GM12878 (cell line): ENCODE measurements around the gene SVIL. TPM values are rescaled to one million over a fixed set of nuclear protein-coding genes. Genes with fewer than 3 reads are reported as not detected.

Experiments
- ATAC-seq: fragments of 200-7000 bp; cut with Tn5 transposase; 3 replicates; pipeline ENCODE4 v1.9.1; 2020; ENCODE audit warnings: mild to moderate bottlenecking, moderate library complexity
- BruUV-seq: library from RNA; stranded (reverse); fragments of 400-500 nt; replicated peaks from 2 replicates; lab custom pipeline; 2021; lab: Mats Ljungman, UMichigan
- CTCF ChIA-PET: fragments of 300-600 bp; sonication (Branson Sonifier 250); formaldehyde crosslinking; extraction: SDS; loops from one replicate; lab custom pipeline; 2021; ENCODE audit warnings: inconsistent platforms; lab: Yijun Ruan, JAX
- POLR2A ChIA-PET: fragments of 350-600 bp; formaldehyde crosslinking; extraction: SDS; loops from one replicate; lab custom pipeline; 2021; ENCODE audit warnings: inconsistent platforms; lab: Charles Lee
- RAD21 ChIA-PET: fragments of 300-600 bp; sonication (Branson Sonifier 250); formaldehyde crosslinking; loops from one replicate; lab custom pipeline; 2023; ENCODE audit warnings: antibody characterized with exemption; ENCODE audit not compliant: unreplicated experiment; lab: Charles Lee
- SMC1A ChIA-PET: fragments of 300-600 bp; sonication (Branson Sonifier 250); formaldehyde crosslinking; loops from one replicate; lab custom pipeline; 2023; ENCODE audit not compliant: unreplicated experiment, uncharacterized antibody; lab: Charles Lee
- DNase-seq: peaks from one replicate; pipeline ENCODE4 v3.0.0-alpha.2; 2011; ENCODE audit warnings: low read depth, low spot score
- FAIRE-seq: peaks from 3 replicates; lab custom pipeline; 2011; peaks lifted over from hg19 to GRCh38; lab: Jason Lieb, UNC
- H2AFZ ChIP-seq: 2 replicates; pipeline ENCODE4 v1.6.0; 2011; ENCODE audit warnings: low read depth, low read length, control low read depth; ENCODE audit not compliant: control insufficient read depth
- H3K27ac ChIP-seq: 2 replicates; pipeline ENCODE4 v1.5.1; 2011; ENCODE audit warnings: control low read depth; ENCODE audit not compliant: control insufficient read depth, insufficient read depth
- H3K27me3 ChIP-seq, 2 experiments: replicated peaks in 1 of 2; 2 replicates each; pipeline versions ENCODE4 v1.6.0 to v1.6.1; 2011; ENCODE audit warnings: low read length in 1 of 2; ENCODE audit not compliant: control insufficient read depth in 2 of 2, insufficient read depth in 2 of 2
- H3K36me3 ChIP-seq, 2 experiments: 2 replicates each; pipeline ENCODE4 v1.5.1; 2011; ENCODE audit warnings: low read length in 1 of 2; ENCODE audit not compliant: control insufficient read depth in 2 of 2, insufficient read depth in 2 of 2
- H3K4me1 ChIP-seq: 2 replicates; pipeline ENCODE4 v1.6.1; 2011; ENCODE audit warnings: mild to moderate bottlenecking, low read length, moderate library complexity, mixed read lengths; ENCODE audit not compliant: control insufficient read depth, insufficient read depth
- H3K4me2 ChIP-seq: 2 replicates; pipeline ENCODE4 v1.6.0; 2011; ENCODE audit warnings: control low read depth; ENCODE audit not compliant: control insufficient read depth, insufficient read depth
- H3K4me3 ChIP-seq: fragments of 200-600 bp; sonication (generic); 2 replicates; pipeline ENCODE4 v1.5.1; 2016
- H3K79me2 ChIP-seq: 2 replicates; pipeline ENCODE4 v1.6.0; 2011; ENCODE audit warnings: low read length; ENCODE audit not compliant: control insufficient read depth, insufficient read depth
- H3K9ac ChIP-seq: 2 replicates; pipeline ENCODE4 v1.8.0; 2011; ENCODE audit warnings: low read length, control low read depth, mixed read lengths; ENCODE audit not compliant: control insufficient read depth, insufficient read depth
- H3K9me3 ChIP-seq: replicated peaks from 3 replicates; pipeline ENCODE4 v1.5.1; 2011; ENCODE audit warnings: mild to moderate bottlenecking, low read length; ENCODE audit not compliant: control insufficient read depth, insufficient read depth
- H4K20me1 ChIP-seq: 2 replicates; pipeline ENCODE4 v1.6.0; 2011; ENCODE audit not compliant: control insufficient read depth, insufficient read depth
- BHLHE40 ChIP-seq, 2 experiments: fragments of 450-650 bp in 1 of 2; IDR thresholded peaks; 2 replicates each; pipeline ENCODE4 v1.6.1; 2011 to 2017; ENCODE audit warnings: low read depth in 2 of 2, borderline replicate concordance in 1 of 2, improper control_type of control experiment in 1 of 2, low read length in 1 of 2, mild to moderate bottlenecking in 1 of 2
- ETV6 ChIP-seq, 2 experiments: fragments of 450-650 bp in 1 of 2; IDR thresholded peaks in 1 of 2; conservative IDR thresholded peaks in 1 of 2; 2 replicates each; pipeline ENCODE4 v1.6.1; 2014; ENCODE audit warnings: antibody characterized with exemption in 1 of 2, borderline replicate concordance in 1 of 2, low read depth in 1 of 2, mild to moderate bottlenecking in 1 of 2, moderate library complexity in 1 of 2
- EZH2 ChIP-seq: IDR thresholded peaks from 2 replicates; pipeline ENCODE4 v1.6.1; 2012; ENCODE audit warnings: low read depth, mild to moderate bottlenecking, control low read depth, inconsistent platforms, low read length, borderline replicate concordance; ENCODE audit not compliant: control insufficient read depth
- GABPA ChIP-seq: IDR thresholded peaks from 2 replicates; pipeline ENCODE4 v1.6.1; 2014; ENCODE audit warnings: antibody characterized with exemption, low read depth, mild to moderate bottlenecking, inconsistent platforms
- JUND ChIP-seq: IDR thresholded peaks from 2 replicates; pipeline ENCODE4 v1.6.1; 2012; ENCODE audit warnings: low read depth, mild to moderate bottlenecking, low read length, improper control_type of control experiment, moderate library complexity
- MTA2 ChIP-seq: fragments of 450-650 bp; IDR thresholded peaks from 2 replicates; pipeline ENCODE4 v1.6.1; 2016; ENCODE audit warnings: low read depth, mild to moderate bottlenecking, moderate library complexity
- NBN ChIP-seq: fragments of 450-650 bp; IDR thresholded peaks from 2 replicates; pipeline ENCODE4 v1.6.1; 2016
- NFYA ChIP-seq: IDR thresholded peaks from 2 replicates; pipeline ENCODE4 v1.6.1; 2011; ENCODE audit warnings: low read depth, mild to moderate bottlenecking, low read length, improper control_type of control experiment, borderline replicate concordance
- NR2C2 ChIP-seq: IDR thresholded peaks from 2 replicates; pipeline ENCODE4 v1.6.1; 2011; ENCODE audit warnings: borderline replicate concordance, low read depth; ENCODE audit not compliant: control insufficient read depth, insufficient read length
- SMC3 ChIP-seq: IDR thresholded peaks from 2 replicates; pipeline ENCODE4 v1.6.1; 2011; ENCODE audit warnings: low read length, improper control_type of control experiment, borderline replicate concordance
- SREBF2 ChIP-seq: IDR thresholded peaks from 2 replicates; pipeline ENCODE4 v1.6.1; 2012; ENCODE audit warnings: mild to moderate bottlenecking, low read length
- ZBTB4 ChIP-seq: fragments of 450-650 bp; formaldehyde crosslinking; IDR thresholded peaks from 2 replicates; pipeline ENCODE4 v1.4.0; 2022; ENCODE audit warnings: mild to moderate bottlenecking, moderate library complexity
- ZNF622 ChIP-seq: fragments of 450-650 bp; IDR thresholded peaks from 2 replicates; pipeline ENCODE4 v1.6.1; 2017; ENCODE audit warnings: mild to moderate bottlenecking, inconsistent platforms
- ZNF687 ChIP-seq: fragments of 450-650 bp; IDR thresholded peaks from 2 replicates; pipeline ENCODE4 v1.6.1; 2017; ENCODE audit warnings: mild to moderate bottlenecking, moderate library complexity
- WGBS: methylation state at CpG from one replicate; pipeline ENCODE4 v1.1.6; 2016; ENCODE audit warnings: low lambda C conversion rate; ENCODE audit not compliant: insufficient replicate concordance, insufficient coverage; ENCODE audit errors: missing lambda C conversion rate; 5-methylcytosine and 5-hydroxymethylcytosine counted together
- in situ Hi-C: fragments of 300-500 bp; cut with MboI; formaldehyde crosslinking; loops from 9 replicates; pipeline ENCODE4 v1.14.3; 2018; ENCODE audit warnings: mixed read lengths
- intact Hi-C: fragments of 100-400 bp; cut with micrococcal nuclease; formaldehyde crosslinking; loops from one replicate; pipeline ENCODE4 v1.14.2; 2022; ENCODE audit not compliant: unreplicated experiment
- polyA plus RNA-seq, 11 experiments: library from polyadenylated mRNA; depleted of rRNA in 4 of 11; unstranded in 6 of 11; stranded (reverse) in 5 of 11; fragments of >200 nt; fragmentation: Nextera tagmentation in 4 of 11; fragmentation: Illumina TruSeq in 1 of 11; extraction: Ambion mirVana in 4 of 11; extraction: Trizol in 1 of 11; gene quantifications; 1 replicate in 1 of 11; 2 replicates in 10 of 11; pipeline versions ENCODE4 v1.2.1 to v1.2.3, GENCODE V29; 2011 to 2016; ENCODE audit warnings: inconsistent platforms in 2 of 11, missing spikeins in 2 of 11, low read depth in 1 of 11
- total RNA-seq, 4 experiments: library from RNA; depleted of rRNA in 3 of 4; stranded (reverse); fragments of >200 nt in 3 of 4; fragmentation: Illumina TruSeq in 1 of 4; extraction: Trizol in 1 of 4; gene quantifications; 2 replicates each; pipeline versions ENCODE4 v1.2.1 to v1.2.3, GENCODE V29; 2013 to 2021

SVIL gene
- total and polyA plus RNA-seq, 10 of the 15 experiments (the other 5 are each of a cell fraction or from before 2014, with no cell fraction given), result 0.22 to 1.9 (median 0.87) TPM

DNA sequence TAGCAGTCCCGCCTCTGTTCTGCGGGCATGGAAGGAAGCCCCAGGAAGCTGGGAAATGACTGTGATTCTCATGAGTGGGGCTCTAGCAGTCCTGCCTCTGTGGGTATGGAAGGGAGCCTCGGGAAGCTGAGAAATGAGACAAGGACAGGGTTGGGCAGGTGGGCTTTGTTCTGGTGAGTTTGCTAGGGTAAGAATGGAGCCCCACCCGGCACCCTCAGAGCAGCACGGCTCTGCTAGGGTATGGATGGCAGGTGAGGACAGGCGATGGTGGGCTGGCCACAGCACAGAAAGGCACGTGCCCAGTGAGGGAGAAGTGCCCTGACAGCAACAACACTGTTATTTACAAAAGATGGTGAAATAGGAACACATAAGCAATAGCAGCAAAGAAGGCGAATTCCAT, 39.6 kb downstream of the SVIL start (continued):
- no peak for TF ChIP-seq NFYA
- TF ChIP-seq, all 136 proteins: peak for 0

DNA sequence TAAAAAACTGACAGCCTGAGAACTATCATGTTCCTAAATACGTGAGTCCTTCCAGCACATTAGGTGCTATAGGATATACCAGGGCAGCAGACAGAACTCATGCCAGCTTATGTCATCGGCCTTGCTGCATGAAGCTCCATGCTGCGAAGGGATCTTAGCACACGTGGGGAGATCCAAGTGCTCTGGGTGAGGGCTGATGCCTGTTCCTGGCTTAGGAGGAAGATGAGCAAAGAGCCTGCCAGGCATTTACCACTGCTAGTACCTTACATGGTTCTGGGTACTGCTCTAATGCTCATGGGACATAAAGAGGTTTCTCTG, 43.2 kb downstream of the SVIL start:
- Histone ChIP-seq H3K9me3 (no peaks in the 10 kb centered on the region), H3K9ac (no peak overlapping the region), H3K4me3 (no peak overlapping the region), H3K79me2 (no peaks in the 10 kb centered on the region), H2AFZ (no peak overlapping the region), H3K36me3 (no peaks in the 10 kb centered on the region), H3K27ac (no peak overlapping the region), H3K4me2 (no peak overlapping the region), H3K27me3 (no peaks in the 10 kb centered on the region), H3K4me1 (no peaks in the 10 kb centered on the region), H4K20me1 (no peaks in the 10 kb centered on the region)
- 29% methylated on average over 4 of the region's 4 CpGs for WGBS
- in situ Hi-C loops (no loop called here), intact Hi-C loops (loop anchor here (5.0 kb wide), 4 partner anchors 46 to 144 kb away; no protein-coding TSS in a partner anchor)
- DNase-seq (no peak), ATAC-seq (no peak), FAIRE-seq (no peak)
- ChIA-PET CTCF (interaction anchor here (0.6 to 3.5 kb wide), 26 partner anchors 10 to 146 kb away, joined by 3 to 27 read pairs (median 4); partner anchors contain the start of gene SVIL), RAD21 (interaction anchor here (0.6 to 2.1 kb wide), 4 partner anchors 24 to 143 kb away, joined by 3 to 11 read pairs (median 3); partner anchors contain the start of gene SVIL), SMC1A (interaction anchor here (0.7 to 2.2 kb wide), 11 partner anchors 8 to 145 kb away, joined by 3 to 11 read pairs (median 4); no protein-coding TSS in a partner anchor), POLR2A (interaction anchor here (1.1 kb wide), 1 partner anchor 27 kb away, joined by 3 read pairs; no protein-coding TSS in a partner anchor)
- BruUV-seq, result no TSS peak
- no peak for TF ChIP-seq ZNF622
- TF ChIP-seq MTA2, result no peak
- no peak for TF ChIP-seq ETV6 (conservative IDR thresholded peaks at IDR 0.05 in 1 of 2, IDR thresholded peaks at IDR 0.05 in 1 of 2; ENCODE audit: borderline replicate concordance in 1 of 2, low read depth in 1 of 2)
- no peak for TF ChIP-seq BHLHE40 (IDR thresholded peaks at IDR 0.05; ENCODE audit: borderline replicate concordance in 1 of 2, low read depth in 2 of 2, low read length in 1 of 2)
- no peak for TF ChIP-seq EZH2
- no peak for TF ChIP-seq JUND
- no peak for TF ChIP-seq NR2C2
- TF ChIP-seq SMC3, result no peak
- TF ChIP-seq ZNF687, result no peak
- TF ChIP-seq SREBF2, result no peak
- TF ChIP-seq NBN, result no peak
- no peak for TF ChIP-seq GABPA
- TF ChIP-seq ZBTB4 (CRISPR knock-in tag), result no peak
